GM12878 (cell line): ENCODE measurements around the gene NEK10. TPM values are rescaled to one million over a fixed set of nuclear protein-coding genes. Genes with fewer than 3 reads are reported as not detected.

Source experiments
- ATAC-seq: fragments of 200-7000 bp; cut with Tn5 transposase; 3 replicates; pipeline ENCODE4 v1.9.1; 2020; ENCODE audit warnings: mild to moderate bottlenecking, moderate library complexity
- BruUV-seq: library from RNA; stranded (reverse); fragments of 400-500 nt; replicated peaks from 2 replicates; lab custom pipeline; 2021; lab: Mats Ljungman, UMichigan
- CTCF ChIA-PET: fragments of 300-600 bp; sonication (Branson Sonifier 250); formaldehyde crosslinking; extraction: SDS; loops from one replicate; lab custom pipeline; 2021; ENCODE audit warnings: inconsistent platforms; lab: Yijun Ruan, JAX
- POLR2A ChIA-PET: fragments of 350-600 bp; formaldehyde crosslinking; extraction: SDS; loops from one replicate; lab custom pipeline; 2021; ENCODE audit warnings: inconsistent platforms; lab: Charles Lee
- RAD21 ChIA-PET: fragments of 300-600 bp; sonication (Branson Sonifier 250); formaldehyde crosslinking; loops from one replicate; lab custom pipeline; 2023; ENCODE audit warnings: antibody characterized with exemption; ENCODE audit not compliant: unreplicated experiment; lab: Charles Lee
- SMC1A ChIA-PET: fragments of 300-600 bp; sonication (Branson Sonifier 250); formaldehyde crosslinking; loops from one replicate; lab custom pipeline; 2023; ENCODE audit not compliant: unreplicated experiment, uncharacterized antibody; lab: Charles Lee
- DNase-seq: peaks from one replicate; pipeline ENCODE4 v3.0.0-alpha.2; 2011; ENCODE audit warnings: low read depth, low spot score
- FAIRE-seq: peaks from 3 replicates; lab custom pipeline; 2011; peaks lifted over from hg19 to GRCh38; lab: Jason Lieb, UNC
- H2AFZ ChIP-seq: 2 replicates; pipeline ENCODE4 v1.6.0; 2011; ENCODE audit warnings: low read depth, low read length, control low read depth; ENCODE audit not compliant: control insufficient read depth
- H3K27ac ChIP-seq: 2 replicates; pipeline ENCODE4 v1.5.1; 2011; ENCODE audit warnings: control low read depth; ENCODE audit not compliant: control insufficient read depth, insufficient read depth
- H3K27me3 ChIP-seq, 2 experiments: replicated peaks in 1 of 2; 2 replicates each; pipeline versions ENCODE4 v1.6.0 to v1.6.1; 2011; ENCODE audit warnings: low read length in 1 of 2; ENCODE audit not compliant: control insufficient read depth in 2 of 2, insufficient read depth in 2 of 2
- H3K36me3 ChIP-seq, 2 experiments: 2 replicates each; pipeline ENCODE4 v1.5.1; 2011; ENCODE audit warnings: low read length in 1 of 2; ENCODE audit not compliant: control insufficient read depth in 2 of 2, insufficient read depth in 2 of 2
- H3K4me1 ChIP-seq: 2 replicates; pipeline ENCODE4 v1.6.1; 2011; ENCODE audit warnings: mild to moderate bottlenecking, low read length, moderate library complexity, mixed read lengths; ENCODE audit not compliant: control insufficient read depth, insufficient read depth
- H3K4me2 ChIP-seq: 2 replicates; pipeline ENCODE4 v1.6.0; 2011; ENCODE audit warnings: control low read depth; ENCODE audit not compliant: control insufficient read depth, insufficient read depth
- H3K4me3 ChIP-seq: fragments of 200-600 bp; sonication (generic); 2 replicates; pipeline ENCODE4 v1.5.1; 2016
- H3K79me2 ChIP-seq: 2 replicates; pipeline ENCODE4 v1.6.0; 2011; ENCODE audit warnings: low read length; ENCODE audit not compliant: control insufficient read depth, insufficient read depth
- H3K9ac ChIP-seq: 2 replicates; pipeline ENCODE4 v1.8.0; 2011; ENCODE audit warnings: low read length, control low read depth, mixed read lengths; ENCODE audit not compliant: control insufficient read depth, insufficient read depth
- H3K9me3 ChIP-seq: replicated peaks from 3 replicates; pipeline ENCODE4 v1.5.1; 2011; ENCODE audit warnings: mild to moderate bottlenecking, low read length; ENCODE audit not compliant: control insufficient read depth, insufficient read depth
- H4K20me1 ChIP-seq: 2 replicates; pipeline ENCODE4 v1.6.0; 2011; ENCODE audit not compliant: control insufficient read depth, insufficient read depth
- BMI1 ChIP-seq: fragments of 450-650 bp; IDR thresholded peaks from 2 replicates; pipeline ENCODE4 v1.6.1; 2016; ENCODE audit warnings: mild to moderate bottlenecking, moderate library complexity, borderline replicate concordance
- CBX5 ChIP-seq: sonication (generic); IDR thresholded peaks from 2 replicates; pipeline ENCODE4 v1.6.1; 2016; ENCODE audit warnings: low read depth, moderate library complexity, mild to moderate bottlenecking, inconsistent platforms
- CHD1 ChIP-seq: IDR thresholded peaks from 2 replicates; pipeline ENCODE4 v1.6.1; 2012; ENCODE audit warnings: low read depth, low read length, improper control_type of control experiment
- CUX1 ChIP-seq: IDR thresholded peaks from 2 replicates; pipeline ENCODE4 v1.6.1; 2012; ENCODE audit warnings: improper control_type of control experiment, low read depth, low read length; ENCODE audit not compliant: insufficient replicate concordance
- ETV6 ChIP-seq, 2 experiments: fragments of 450-650 bp in 1 of 2; IDR thresholded peaks in 1 of 2; conservative IDR thresholded peaks in 1 of 2; 2 replicates each; pipeline ENCODE4 v1.6.1; 2014; ENCODE audit warnings: antibody characterized with exemption in 1 of 2, borderline replicate concordance in 1 of 2, low read depth in 1 of 2, mild to moderate bottlenecking in 1 of 2, moderate library complexity in 1 of 2
- EZH2 ChIP-seq: IDR thresholded peaks from 2 replicates; pipeline ENCODE4 v1.6.1; 2012; ENCODE audit warnings: low read depth, mild to moderate bottlenecking, control low read depth, inconsistent platforms, low read length, borderline replicate concordance; ENCODE audit not compliant: control insufficient read depth
- IKZF1 ChIP-seq: fragments of 450-650 bp; conservative IDR thresholded peaks from 2 replicates; pipeline ENCODE4 v1.6.1; 2017; ENCODE audit warnings: antibody characterized with exemption, mild to moderate bottlenecking
- KDM1A ChIP-seq: fragments of 200-600 bp; sonication (generic); IDR thresholded peaks from 2 replicates; pipeline ENCODE4 v1.6.1; 2016; ENCODE audit warnings: borderline replicate concordance
- RAD21 ChIP-seq: IDR thresholded peaks from 2 replicates; pipeline ENCODE4 v1.6.1; 2011; ENCODE audit warnings: mild to moderate bottlenecking, low read depth, low read length, moderate library complexity; ENCODE audit not compliant: insufficient read depth
- RFX5 ChIP-seq: IDR thresholded peaks from 2 replicates; pipeline ENCODE4 v1.6.1; 2011; ENCODE audit warnings: low read depth, low read length, improper control_type of control experiment
- STAT3 ChIP-seq: IDR thresholded peaks from 2 replicates; pipeline ENCODE4 v1.6.1; 2011; ENCODE audit warnings: low read depth, low read length, improper control_type of control experiment
- SUPT20H ChIP-seq: IDR thresholded peaks from 2 replicates; pipeline ENCODE4 v1.6.1; 2011; ENCODE audit warnings: low read depth, mild to moderate bottlenecking, low read length, moderate library complexity, borderline replicate concordance; ENCODE audit not compliant: control insufficient read depth
- WRNIP1 ChIP-seq: IDR thresholded peaks from 2 replicates; pipeline ENCODE4 v1.6.1; 2011; ENCODE audit warnings: low read depth, low read length, improper control_type of control experiment, borderline replicate concordance
- ZNF592 ChIP-seq: fragments of 450-650 bp; IDR thresholded peaks from 2 replicates; pipeline ENCODE4 v1.6.1; 2017; ENCODE audit warnings: mild to moderate bottlenecking, moderate library complexity
- WGBS: methylation state at CpG from one replicate; pipeline ENCODE4 v1.1.6; 2016; ENCODE audit warnings: low lambda C conversion rate; ENCODE audit not compliant: insufficient replicate concordance, insufficient coverage; ENCODE audit errors: missing lambda C conversion rate; 5-methylcytosine and 5-hydroxymethylcytosine counted together
- in situ Hi-C: fragments of 300-500 bp; cut with MboI; formaldehyde crosslinking; loops from 9 replicates; pipeline ENCODE4 v1.14.3; 2018; ENCODE audit warnings: mixed read lengths
- intact Hi-C: fragments of 100-400 bp; cut with micrococcal nuclease; formaldehyde crosslinking; loops from one replicate; pipeline ENCODE4 v1.14.2; 2022; ENCODE audit not compliant: unreplicated experiment
- polyA plus RNA-seq, 11 experiments: library from polyadenylated mRNA; depleted of rRNA in 4 of 11; unstranded in 6 of 11; stranded (reverse) in 5 of 11; fragments of >200 nt; fragmentation: Nextera tagmentation in 4 of 11; fragmentation: Illumina TruSeq in 1 of 11; extraction: Ambion mirVana in 4 of 11; extraction: Trizol in 1 of 11; gene quantifications; 1 replicate in 1 of 11; 2 replicates in 10 of 11; pipeline versions ENCODE4 v1.2.1 to v1.2.3, GENCODE V29; 2011 to 2016; ENCODE audit warnings: inconsistent platforms in 2 of 11, missing spikeins in 2 of 11, low read depth in 1 of 11
- total RNA-seq, 4 experiments: library from RNA; depleted of rRNA in 3 of 4; stranded (reverse); fragments of >200 nt in 3 of 4; fragmentation: Illumina TruSeq in 1 of 4; extraction: Trizol in 1 of 4; gene quantifications; 2 replicates each; pipeline versions ENCODE4 v1.2.1 to v1.2.3, GENCODE V29; 2013 to 2021

Gene NEK10
- total and polyA plus RNA-seq, 10 of the 15 experiments (the other 5 are each of a cell fraction or from before 2014, with no cell fraction given) = 0.06 to 0.40 (median 0.16) TPM; not detected in 2

DNA sequence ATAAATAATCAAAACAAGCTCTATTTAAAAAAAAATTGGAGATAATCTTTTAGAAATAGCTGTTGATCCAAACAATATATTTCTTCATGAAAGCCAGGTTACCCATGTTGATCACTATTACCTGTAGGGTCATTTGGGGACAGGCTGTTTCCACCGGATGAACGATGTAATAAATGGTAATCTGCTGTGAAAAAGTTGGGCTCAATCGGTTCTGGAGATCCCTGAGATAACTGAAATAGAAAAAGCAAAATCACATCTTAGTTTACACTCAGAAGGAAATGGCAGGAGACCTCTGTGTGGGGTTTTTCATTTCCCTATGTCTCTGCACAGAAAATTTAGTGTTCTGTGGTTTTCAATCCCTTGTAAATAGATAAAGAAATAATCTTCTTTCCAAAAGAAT, 249.5 kb downstream of the NEK10 start:
- no peaks in the 10 kb centered on the region for H3K4me1 ChIP-seq
- H3K36me3 ChIP-seq = no peaks in the 10 kb centered on the region
- H3K79me2 ChIP-seq = no peaks in the 10 kb centered on the region
- no peaks in the 10 kb centered on the region for H3K9me3 ChIP-seq
- RAD21 ChIA-PET = interaction anchor here (0.9 kb wide), 1 partner anchor 23 kb away, joined by 3 read pairs; no protein-coding TSS in a partner anchor
- intact Hi-C loops = no loop called here
- CTCF ChIA-PET = interaction anchor here (0.7 to 2.9 kb wide), 3 partner anchors 9 to 15 kb away, joined by 3 to 13 read pairs (median 3); no protein-coding TSS in a partner anchor
- DNase-seq (no peak), ATAC-seq (no peak), FAIRE-seq (no peak)
- no peaks in the 10 kb centered on the region; a peak in 1 of 4 replicates for H3K27me3 ChIP-seq
- in situ Hi-C loops = no loop called here
- POLR2A ChIA-PET = no interaction called here
- no peaks in the 10 kb centered on the region for H4K20me1 ChIP-seq
- H3K27ac ChIP-seq = no peak overlapping the region
- no TSS peak for BruUV-seq
- 30% methylated on average over 3 of the region's 3 CpGs for WGBS
- no peak overlapping the region for H3K4me2 ChIP-seq
- SMC1A ChIA-PET = interaction anchor here (0.8 to 1.0 kb wide), 2 partner anchors 10 to 12 kb away, joined by 3 read pairs; no protein-coding TSS in a partner anchor
- no peak overlapping the region for H3K9ac ChIP-seq
- no peak overlapping the region for H3K4me3 ChIP-seq
- H2AFZ ChIP-seq = no peak overlapping the region
- TF ChIP-seq RAD21 (no peak), ZNF592 (no peak), KDM1A (no peak), CHD1 (no peak), CUX1 (no peak), WRNIP1 (no peak), SUPT20H (no peak), RFX5 (no peak), BMI1 (no peak), CBX5 (no peak), EZH2 (no peak), ETV6 (conservative IDR thresholded peaks at IDR 0.05 in 1 of 2, IDR thresholded peaks at IDR 0.05 in 1 of 2; ENCODE audit: borderline replicate concordance in 1 of 2, low read depth in 1 of 2) (no peak), IKZF1 (no peak), STAT3 (no peak)
